Activated CD4-positive, alpha-beta T cell treated with anti-CD3 and anti-CD28 coated beads, Interleukin-2, amount 50 U/mL, for 4 hours (primary cell): ENCODE measurements around the gene AFF4.
"Not testable (repeated sequence)": the region's sequence is repeated elsewhere in the genome, so short reads cannot be mapped to it uniquely, and the experiment has no call there.

Experiments used
- DNase-seq, 2 experiments: peaks; one replicate each; pipeline ENCODE4 v3.0.0-alpha.2; 2020

The AFF4 gene

DNA sequence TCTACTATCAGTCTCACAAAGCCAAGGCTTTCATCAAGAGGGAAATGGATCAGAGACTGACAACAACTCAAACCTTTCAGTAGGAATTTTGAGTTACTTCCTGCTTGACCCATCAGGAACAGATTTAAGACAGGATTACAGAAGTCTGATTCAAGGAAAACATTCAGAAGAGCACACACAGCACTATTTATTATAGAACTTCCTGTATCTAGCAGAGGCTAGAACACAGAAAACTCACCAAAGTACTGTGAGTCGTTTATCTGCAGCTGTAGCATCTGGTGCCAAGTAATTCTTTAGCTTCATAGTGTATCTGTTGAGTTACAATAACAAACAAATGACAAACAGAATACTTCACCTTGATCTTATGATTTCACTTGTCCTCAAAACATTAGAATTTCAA is 76.2 kb downstream of the AFF4 start:
- no peak for DNase-seq

DNA sequence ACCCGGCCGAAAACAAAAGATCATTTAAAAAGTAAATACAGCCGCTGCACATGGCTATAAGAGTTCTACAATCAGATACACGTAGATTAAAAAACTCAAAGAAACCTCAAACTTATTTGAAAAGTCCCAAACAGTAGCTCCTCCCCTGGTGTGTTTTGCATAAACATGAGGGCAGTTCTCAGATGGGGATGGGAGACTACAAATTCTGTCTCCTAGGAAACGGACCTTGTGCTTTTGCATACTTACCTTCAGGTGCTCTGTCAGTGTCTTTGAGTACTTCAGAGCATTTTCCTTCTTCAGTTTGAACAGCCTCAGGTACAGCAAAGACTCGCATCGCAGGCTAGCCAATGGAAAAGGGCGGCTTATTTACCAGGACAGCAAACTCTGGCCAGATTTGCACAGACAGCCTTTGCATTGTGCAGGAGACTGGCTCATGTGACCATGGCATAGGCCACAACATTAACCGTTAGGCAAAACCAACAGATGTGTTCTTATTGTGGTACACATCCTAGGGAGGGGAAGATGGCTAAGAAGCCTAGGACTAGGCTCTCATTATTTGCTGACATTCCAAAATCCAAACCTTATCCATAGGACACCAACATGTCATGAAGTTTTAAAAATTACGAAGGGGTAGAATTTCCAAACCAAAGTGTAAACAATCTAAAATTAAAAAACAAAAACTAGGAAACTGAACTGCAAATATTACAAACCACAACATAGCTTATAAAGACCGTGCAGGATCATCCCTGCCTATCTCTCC is 77.2 kb downstream of the AFF4 start:
- DNase-seq = no peak

DNA sequence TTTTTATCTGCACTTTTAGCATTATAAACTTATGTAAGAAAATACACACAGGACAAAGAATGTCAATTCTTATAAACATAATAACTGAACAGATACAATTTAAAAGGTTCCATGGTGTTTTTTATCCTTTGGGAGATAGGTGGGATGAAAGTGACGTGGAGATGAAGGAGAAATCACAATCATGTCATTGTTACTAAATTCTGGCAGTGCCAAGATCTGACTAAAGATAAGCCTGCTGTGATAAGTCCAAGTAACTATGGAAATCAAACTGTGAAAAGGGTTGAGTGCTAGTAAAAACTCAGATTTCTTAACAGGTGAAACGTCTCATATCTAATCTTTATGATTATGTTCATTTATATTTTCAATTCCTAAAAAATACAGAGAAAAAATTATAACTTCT is 78.9 kb downstream of the AFF4 start:
- DNase-seq = no peak

DNA sequence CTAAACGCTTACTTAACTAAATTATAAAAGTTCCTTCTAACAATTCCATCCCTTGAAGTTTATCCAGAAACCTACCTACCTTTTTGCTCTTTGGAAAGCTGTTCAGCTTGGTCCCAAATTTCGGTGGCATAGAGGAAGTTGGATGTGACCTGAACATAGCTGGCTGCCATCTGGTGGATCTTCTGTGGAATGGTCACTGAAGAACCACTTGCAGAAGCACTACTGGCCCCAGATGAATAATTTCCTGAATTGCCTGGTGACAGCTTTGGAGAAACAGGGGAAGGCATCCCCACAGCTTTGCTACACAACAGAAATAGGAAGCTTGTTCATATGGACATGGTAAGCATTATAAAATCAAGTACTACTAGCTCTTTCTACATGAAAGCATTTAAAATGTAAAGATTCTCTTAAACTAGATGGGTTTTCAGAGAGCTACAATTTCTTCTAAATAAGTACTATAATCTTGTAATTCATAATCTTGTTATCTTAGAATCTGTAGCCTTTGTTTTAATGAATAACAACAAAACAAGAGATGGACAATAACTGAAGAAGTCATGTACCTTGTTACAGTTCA is 80.1 kb downstream of the AFF4 start:
- peak in 1 of 2 experiments; percentile 7 for DNase-seq

DNA sequence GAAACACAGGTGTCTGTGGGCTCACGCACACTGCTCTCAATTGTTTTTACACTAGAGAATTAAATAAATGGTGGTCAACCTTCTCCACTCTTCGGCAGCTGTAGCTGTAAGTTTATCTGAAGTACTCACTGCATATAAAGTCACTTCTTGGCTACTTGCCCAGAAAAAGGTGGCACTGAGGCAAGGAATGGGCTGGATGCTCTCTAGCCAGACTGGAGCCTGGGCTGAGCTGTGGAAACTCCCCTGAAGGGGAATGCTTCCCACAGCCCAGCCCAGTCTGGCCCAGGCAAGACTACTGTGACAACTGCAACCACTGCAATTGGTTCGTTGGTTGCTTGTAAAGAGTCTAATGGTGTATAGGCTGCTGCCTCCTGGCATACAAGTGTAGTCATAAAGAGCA is 85.5 kb downstream of the AFF4 start:
- no peak for DNase-seq

DNA sequence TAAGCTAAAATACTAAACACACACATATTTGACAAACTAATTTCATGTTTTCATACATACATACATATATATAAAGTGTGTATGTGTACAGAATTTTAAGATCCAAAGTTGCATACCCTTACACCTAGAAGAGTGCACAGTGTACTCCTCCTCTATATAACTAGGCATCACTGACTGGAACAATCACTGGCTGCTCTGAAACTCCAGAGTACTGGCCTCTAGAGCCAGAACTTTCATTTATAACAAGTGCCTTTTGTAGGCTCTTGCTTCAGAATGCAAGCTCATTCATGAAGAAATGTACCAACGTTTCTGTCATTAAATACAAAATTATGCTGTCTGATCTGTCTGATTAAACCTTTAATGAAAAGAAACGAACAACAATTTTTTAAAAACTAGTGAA is 86.0 kb downstream of the AFF4 start:
- no peak for DNase-seq

DNA sequence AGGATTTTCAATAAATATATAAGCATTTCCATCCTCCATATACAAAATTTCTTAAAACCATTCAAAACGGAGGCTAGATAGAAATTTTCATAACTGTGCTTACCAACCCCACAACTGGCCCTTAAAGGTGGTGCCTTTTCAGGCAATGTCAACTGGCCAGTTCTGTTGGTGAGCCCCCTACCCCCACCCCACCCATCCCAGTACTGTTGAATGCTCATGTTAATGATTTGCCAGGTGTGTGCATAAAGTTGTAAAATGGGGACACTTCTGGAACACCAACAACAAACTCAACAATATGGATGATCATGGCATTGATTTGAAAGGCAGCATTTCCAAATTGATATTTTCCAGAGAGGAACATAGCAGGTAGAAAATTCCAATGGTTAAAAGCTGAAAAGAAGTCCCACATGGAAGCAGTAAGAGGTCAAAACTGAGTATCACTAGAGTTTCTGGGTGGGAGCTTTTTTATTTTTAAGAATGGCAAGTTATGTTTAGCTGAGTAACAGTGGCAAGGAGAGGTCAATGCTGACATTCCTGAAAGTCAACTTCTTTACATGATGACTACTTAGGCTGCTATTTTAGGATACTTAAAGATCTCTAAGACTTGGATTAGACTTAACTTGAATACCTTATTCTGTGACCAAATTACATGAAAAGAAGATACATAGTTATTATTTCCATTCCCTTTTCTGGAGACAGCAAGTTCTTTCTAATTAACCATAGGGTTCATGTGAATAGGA is 87.2 kb downstream of the AFF4 start:
- no peak for DNase-seq

DNA sequence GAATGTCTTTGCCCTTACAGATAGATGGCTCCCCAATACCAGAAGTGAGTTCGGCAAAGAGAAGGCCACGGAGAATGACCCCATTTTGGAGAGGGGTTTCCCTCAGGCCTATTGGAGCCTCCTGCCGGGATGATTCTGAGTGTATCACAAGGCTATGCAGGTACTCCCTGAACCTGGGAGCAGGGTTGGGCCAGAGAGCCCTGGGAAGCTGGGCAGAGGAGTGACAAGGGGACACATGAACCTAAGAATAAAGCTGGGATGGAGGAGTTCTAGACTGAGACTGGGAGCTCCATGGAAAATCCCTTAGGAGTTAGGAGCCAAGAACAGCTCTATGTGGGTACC is 89.5 kb downstream of the AFF4 start:
- DNase-seq = no peak

DNA sequence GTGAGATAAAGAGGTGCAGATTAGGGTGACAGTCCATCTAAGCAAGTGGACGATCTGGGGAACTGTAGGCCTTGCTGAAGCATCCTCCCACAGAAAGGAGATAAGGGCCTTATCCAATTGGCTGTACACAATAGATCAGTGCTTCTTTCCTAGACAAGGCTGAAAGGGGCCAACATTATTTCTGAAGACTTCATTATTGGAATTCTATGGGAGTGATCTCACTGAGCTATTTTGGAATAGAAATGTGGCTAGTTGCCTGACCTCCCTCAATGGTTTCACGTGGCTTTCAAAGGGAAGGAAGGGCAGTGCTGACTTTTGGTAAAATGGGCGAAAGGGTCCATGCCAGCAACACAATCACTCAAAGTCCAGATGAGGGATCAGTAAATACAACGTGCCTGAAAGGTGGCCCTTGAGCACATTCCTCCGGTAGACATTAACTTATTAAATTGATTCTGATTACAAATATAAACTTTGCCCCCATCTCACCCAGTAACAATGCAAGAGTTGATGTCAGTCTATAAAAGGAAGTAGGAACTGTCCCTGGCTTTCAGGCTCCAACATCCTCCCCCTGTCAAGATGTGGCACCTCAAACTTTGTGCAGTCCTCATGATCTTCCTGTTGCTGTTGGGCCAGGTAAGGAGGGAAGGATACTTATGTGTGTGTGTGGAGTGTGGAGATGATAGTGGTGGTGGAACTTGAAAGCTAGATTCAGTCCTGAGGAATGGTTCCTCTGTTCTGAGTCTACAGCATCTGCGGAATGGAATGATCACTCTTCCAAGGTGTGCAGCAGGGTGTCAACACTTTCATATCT is 90.1 kb downstream of the AFF4 start, which contains the start of gene LEAP2:
LEAP2 (plus strand) TSS at position 550 of the 811 bp plus-strand sequence; CDS start at position 577, 27 bp downstream.
- no peak for DNase-seq

DNA sequence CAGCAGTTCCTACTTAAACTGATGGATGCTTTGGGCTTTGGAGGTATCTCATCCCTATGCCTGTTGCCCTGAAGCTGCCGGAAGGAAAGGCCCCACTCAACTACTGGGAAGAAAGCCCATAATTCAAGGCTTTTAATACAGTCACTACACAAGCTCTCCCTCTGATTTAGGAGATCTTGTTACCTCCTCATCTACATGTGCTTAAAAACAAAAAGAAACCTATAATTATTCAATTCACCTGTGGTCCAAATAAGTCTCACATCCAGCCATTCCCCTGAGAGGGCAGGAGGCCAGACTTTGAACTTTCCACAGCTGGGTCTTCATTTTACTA is 90.7 kb downstream of the AFF4 start:
- no peak for DNase-seq

DNA sequence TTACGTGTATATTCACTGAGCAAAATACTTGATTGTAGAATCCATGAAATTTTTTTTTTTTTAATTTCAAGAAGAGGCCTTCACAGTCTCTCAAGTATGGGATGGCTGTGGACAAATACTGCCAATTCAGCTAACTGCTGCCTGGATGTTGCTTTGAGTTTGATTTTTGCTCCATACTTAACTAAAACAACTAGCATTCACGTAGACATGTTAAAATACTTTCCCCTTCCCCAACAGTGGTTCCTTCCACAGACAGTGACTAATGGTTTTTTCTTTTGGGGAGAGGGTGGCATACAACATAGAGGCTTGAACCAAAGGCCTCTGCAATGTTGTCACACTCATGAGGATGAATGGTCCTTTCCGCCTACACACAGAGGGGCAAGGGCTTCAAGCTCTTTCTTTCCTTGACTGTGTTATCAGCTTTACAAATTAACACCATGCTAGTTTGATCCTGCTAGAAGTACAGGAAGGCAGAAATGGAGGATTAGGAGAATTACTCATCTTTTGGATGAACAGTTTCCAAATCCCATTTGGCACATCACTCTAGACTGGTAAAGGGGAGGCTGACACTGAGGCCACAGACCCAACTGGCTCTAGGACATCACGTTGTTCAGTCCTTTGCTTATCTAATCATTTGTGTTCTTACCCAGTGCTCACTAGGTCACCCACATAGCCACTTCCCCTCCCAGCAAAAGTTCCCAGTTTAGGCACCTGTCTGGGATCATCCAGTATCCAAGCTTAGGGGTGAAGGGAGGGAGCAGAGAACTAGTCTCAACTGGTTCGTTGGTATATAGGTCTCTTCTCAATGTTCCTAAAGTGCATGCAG is 91.8 kb downstream of the AFF4 start:
- no peak for DNase-seq

DNA sequence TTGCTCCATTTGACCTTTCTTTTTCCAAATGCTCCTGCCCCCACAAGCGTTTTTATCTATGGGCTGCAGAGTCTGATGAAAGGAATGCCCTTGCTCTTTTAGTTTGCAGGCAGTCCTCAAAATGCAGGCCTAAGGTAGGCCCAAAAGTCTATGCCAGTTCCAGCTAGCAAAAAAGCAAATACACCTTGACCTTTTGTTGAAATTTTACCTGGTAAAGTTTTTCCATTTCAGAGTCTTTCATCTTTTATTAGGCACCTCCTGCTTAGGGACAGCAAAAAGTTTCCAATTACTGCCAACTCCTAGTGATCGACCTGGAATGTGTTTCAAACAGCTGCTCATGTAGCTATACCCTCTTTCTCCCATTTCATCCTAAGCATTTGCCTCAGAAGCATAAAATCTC is 92.6 kb downstream of the AFF4 start:
- DNase-seq = no peak

DNA sequence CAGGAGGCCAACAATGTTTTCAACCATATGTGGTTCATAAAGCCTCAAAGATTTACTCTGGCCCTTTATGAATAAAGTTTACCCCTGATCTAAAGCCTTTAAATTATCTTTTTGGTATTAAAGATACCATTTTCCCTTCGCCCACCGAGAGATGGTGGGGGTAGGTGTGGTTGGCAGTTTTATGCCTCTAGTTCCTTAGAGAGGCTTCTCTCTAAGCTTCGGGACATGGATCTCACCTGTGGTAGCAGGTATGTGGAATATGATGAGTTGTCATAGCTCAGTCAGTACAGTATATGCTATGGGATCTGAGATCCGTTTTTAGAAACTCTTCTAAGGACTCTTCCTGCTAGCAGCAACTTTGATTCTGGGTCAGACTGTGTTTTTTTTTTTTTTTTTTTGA is 94.7 kb downstream of the AFF4 start:
- DNase-seq = no peak

DNA sequence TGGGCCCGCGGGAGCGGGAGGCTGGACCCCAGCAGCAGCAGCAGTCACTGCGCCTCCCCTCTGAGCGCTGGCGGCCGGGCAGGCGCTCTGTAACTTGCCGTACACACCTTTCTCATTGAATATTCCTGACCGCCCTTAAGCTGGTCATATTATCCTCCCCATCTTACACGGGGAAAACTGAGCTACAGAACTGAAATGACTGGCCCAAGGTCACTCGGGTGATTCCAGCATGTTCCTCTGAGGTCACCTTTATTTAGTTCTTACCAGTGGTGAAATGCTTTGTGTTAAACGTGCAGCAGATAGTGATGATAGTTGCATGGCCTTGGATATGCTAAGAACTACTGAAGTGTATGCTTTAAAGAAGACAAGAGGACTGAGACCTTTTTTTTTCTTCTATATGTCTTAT is 96.4 kb downstream of the AFF4 start:
- DNase-seq = no peak

DNA sequence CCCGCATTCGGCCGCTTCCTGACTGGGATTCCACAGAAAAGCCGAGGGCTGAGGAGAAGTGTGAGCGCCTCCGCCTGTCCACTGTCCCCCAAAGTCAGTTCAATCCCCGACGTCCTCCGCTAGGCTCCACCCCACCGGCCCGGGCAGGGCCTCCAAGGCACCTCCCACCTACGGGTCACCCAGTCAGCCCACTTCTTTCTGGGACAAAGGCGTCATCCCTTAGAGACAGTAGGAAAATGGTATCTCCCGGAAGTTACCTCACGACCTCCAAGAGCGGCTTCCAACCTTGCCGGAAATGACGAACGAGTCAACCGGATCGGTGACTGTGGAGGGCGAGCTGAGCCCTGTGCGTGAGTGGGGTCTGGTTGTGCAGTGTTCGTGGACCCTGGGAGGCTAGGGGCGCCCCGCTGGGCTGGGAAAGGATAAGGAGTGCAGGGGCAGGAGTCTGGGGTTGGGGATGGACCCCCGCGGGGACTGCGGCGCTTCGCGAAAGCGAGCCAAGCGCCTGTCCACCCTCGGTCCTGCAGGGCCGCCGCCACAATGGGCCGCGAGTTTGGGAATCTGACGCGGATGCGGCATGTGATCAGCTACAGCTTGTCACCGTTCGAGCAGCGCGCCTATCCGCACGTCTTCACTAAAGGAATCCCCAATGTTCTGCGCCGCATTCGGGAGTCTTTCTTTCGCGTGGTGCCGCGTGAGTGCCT is 96.9 kb downstream of the AFF4 start, which contains the start of the genes GDF9 and UQCRQ:
GDF9 (minus strand) TSS at position 128 of the 704 bp plus-strand sequence. CDS start 1,936 bp downstream, outside the sequence.
UQCRQ (plus strand) TSS at position 301 of the 704 bp plus-strand sequence; CDS start at position 541, 240 bp downstream.
- peak; percentile 81 to 86 for DNase-seq

DNA sequence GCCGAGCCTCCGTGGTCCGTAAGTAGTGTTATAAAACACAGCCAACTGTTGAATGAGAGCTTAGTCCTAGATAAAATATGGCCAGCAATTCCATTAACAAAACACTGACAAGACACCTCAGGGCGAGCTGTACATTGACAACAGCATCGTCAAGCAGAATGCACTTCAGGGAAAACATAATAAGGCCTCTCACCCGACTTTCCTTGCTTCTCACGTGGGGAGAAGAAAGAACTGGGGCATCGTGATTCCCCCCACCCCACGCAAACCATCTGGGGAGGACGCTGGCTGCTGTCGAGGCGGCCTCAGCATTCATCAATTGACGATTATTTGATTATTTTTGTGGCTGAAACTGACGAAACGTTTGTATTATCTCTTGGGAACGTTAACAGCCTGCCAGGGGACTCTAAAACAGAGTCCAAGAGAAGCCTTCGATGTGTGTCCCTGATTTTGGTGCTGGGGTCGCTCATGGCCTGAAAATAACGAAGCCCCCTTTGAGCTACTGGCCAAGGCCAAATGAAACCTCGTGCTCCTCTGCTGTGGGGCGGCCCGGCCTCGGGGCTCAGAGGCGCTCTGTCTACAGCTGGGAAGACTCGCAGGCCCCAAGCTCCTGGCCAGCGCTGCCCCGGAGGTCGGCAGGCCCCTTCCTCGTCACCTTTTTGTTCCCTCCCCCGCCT is 97.6 kb downstream of the AFF4 start:
- no peak for DNase-seq

DNA sequence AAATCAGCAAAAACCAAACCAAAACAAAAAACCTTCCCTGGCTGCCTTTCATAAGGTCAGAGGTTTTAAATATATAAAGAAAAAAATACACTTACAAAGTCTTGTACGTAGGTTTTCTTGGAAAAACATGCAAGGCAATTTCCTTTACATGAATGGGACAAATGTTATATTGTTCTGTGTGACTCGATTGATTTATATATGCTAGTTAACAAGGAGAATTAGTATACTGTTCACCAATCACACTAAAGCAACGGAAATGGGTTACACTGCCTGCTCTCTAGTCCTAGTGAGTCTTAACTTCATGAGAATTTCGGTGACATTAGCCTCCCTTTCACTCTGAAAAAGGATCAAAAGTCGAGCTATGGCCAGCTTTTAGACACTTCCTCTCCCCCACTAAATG is 102.7 kb downstream of the AFF4 start:
- DNase-seq = no peak

DNA sequence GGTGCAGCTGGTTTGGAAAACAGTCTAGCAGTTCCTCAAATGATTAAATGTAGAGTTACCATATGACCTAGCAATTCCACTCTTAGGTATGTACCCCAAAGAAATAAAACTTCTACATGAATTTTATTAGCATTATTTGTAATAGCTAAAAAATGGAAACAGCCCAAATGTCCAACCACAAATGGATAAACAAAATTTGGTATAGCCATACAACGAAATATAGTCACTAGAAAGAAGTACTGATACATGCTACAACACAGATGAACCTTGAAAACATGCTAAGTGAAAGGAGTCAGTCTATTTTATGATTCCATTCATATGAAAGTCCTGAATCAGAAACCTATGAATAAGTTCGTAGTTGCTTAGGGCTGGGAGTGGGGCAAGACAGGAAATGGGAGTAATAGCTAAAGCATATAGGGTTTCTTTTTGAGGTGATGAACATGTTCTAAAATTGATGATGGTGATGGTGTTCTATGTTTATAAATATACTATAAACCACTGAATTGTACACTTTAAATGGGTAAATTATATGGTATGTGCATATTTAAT is 103.5 kb downstream of the AFF4 start:
- DNase-seq = no peak

DNA sequence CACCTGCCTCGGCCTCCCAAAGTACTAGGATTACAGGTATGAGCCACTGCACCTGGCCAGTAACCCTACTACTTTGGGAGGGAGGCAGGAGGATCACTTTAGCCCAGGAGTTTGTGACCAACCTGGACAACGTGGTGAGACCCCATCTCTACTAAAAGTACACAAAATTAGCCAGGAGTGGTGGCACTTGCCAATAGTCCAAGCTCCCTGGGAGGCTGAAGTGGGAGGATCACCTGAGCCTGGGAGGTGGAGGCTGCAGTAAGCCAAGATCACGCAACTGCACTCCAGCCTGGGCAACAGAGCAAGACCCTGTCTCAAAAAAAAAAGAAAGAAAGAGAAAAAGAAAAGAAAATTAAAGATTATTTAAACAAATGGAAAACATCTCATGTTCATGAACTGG is 107.4 kb downstream of the AFF4 start:
- no peak for DNase-seq

DNA sequence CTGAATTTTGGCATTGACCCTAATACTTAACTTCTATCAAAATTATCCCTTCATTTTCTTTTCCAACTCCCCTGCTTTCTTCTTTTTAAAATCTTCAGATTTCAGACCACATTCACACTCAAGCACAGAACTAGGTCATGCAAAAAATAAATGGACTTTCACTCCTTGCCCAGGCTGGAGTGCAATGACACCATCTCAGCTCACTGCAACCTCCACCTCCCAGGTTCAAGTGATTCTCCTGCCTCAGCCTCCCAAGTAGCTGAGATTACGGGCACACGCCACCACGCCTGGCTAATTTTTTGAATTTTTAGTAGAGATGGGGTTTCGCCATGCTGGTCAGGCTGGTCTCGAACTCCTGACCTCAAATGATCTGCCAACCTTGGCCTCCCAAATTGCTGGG is 108.4 kb downstream of the AFF4 start:
- not testable (repeated sequence) for DNase-seq

DNA sequence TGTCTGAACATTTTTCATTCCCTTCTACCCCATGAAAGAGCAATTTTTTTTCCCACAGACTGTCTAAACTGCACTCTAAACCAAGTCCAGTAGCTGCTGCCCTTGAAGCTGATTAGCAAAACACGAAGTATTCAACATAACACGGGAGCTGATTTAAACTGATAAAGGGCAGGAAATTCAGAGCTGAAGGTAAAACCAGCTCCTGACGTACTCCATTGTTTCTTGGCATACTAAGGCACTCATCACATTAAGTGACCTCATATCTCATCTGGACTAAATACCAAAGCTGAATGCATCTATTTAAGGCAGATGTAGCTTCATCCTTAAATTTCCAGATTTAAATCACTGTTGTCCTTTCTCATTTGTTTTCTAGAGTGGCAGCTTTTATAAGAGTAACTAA is 109.1 kb downstream of the AFF4 start:
- no peak for DNase-seq
